Measurements from ENCODE around the gene ERBB2. TPM values are rescaled to one million over a fixed set of nuclear protein-coding genes. Genes with fewer than 3 reads are reported as not detected.

ERBB2 gene
- total RNA-seq, result 17.3 and 28.9 TPM in 2 replicates

GRCh38 chr17:39699818-39700147 is at the start of gene ERBB2:
TSS of gene ERBB2 (plus strand) at chr17:39700064. CDS start at chr17:39700239, 175 bp downstream.

GRCh38 chr17:39664581-39665561 is 35.0 kb upstream of the ERBB2 start, which contains the start of gene TCAP:
TSS of gene TCAP (plus strand) at chr17:39665349. CDS start at chr17:39665360, 11 bp downstream.

GRCh38 chr17:39667945-39668924 is 31.6 kb upstream of the ERBB2 start, which contains the start of gene PNMT:
TSS of gene PNMT (plus strand) at chr17:39668453. CDS start at chr17:39668476, 23 bp downstream.

GRCh38 chr17:39687546-39688474 is 12.1 kb upstream of the ERBB2 start, which contains the start of gene PGAP3:
TSS of gene PGAP3 (minus strand) at chr17:39688057. CDS start at chr17:39688014, 43 bp downstream.

GRCh38 chr17:39730095-39730921 is 30.4 kb downstream of the ERBB2 start, which contains the start of gene MIEN1:
TSS of gene MIEN1 (minus strand) at chr17:39730532. CDS start at chr17:39730495, 37 bp downstream.

GRCh38 chr17:39737760-39738567 is 38.1 kb downstream of the ERBB2 start, which contains the start of gene GRB7:
TSS of gene GRB7 (plus strand) at chr17:39737938. CDS start at chr17:39742302, 4,364 bp downstream.

Small RNAs within 50 kb of the gene (small RNA-seq; reads per million reads assigned to genes)
- gene MIR4728, result not detected

Other genes with a start within 250 kb of the ERBB2 start
- gene MED1, start 248.8 kb upstream of the ERBB2 start, total RNA-seq, result 38.2 and 45.9 TPM in 2 replicates
- gene CDK12, start 238.6 kb upstream of the ERBB2 start, total RNA-seq, result 49.2 and 53.6 TPM in 2 replicates
- gene NEUROD2, start 92.1 kb upstream of the ERBB2 start, total RNA-seq, result not detected in 2 replicates
- not detected in 2 replicates for gene PPP1R1B, start 73.1 kb upstream of the ERBB2 start, total RNA-seq
- 21.8 and 22.6 TPM in 2 replicates for gene STARD3, start 62.9 kb upstream of the ERBB2 start, total RNA-seq
- 0.13 and 0.36 TPM in 2 replicates for gene TCAP, start 34.7 kb upstream of the ERBB2 start, total RNA-seq
- not detected in 2 replicates for gene PNMT, start 31.6 kb upstream of the ERBB2 start, total RNA-seq
- 1.4 and 2.7 TPM in 2 replicates for gene PGAP3, start 12.0 kb upstream of the ERBB2 start, total RNA-seq
- 25.5 and 26.9 TPM in 2 replicates for gene MIEN1, start 30.5 kb downstream of the ERBB2 start, total RNA-seq
- gene GRB7, start 37.9 kb downstream of the ERBB2 start, total RNA-seq, result 0.07 TPM in 1 of 2 replicates, not detected in the other
- not detected in 2 replicates for gene IKZF3, start 164.2 kb downstream of the ERBB2 start, total RNA-seq
- not detected in 2 replicates for gene ZPBP2, start 168.1 kb downstream of the ERBB2 start, total RNA-seq
- gene GSDMB, start 218.6 kb downstream of the ERBB2 start, total RNA-seq, result 3.9 and 4.0 TPM in 2 replicates
- gene ORMDL3, start 227.5 kb downstream of the ERBB2 start, total RNA-seq, result 14.9 and 19.3 TPM in 2 replicates
- not detected in 2 replicates for gene LRRC3C, start 227.7 kb downstream of the ERBB2 start, total RNA-seq